ENCODE data around the gene GLCCI1. TPM values are rescaled to one million over a fixed set of nuclear protein-coding genes. Genes with fewer than 3 reads are reported as not detected.

The GLCCI1 gene
- total RNA-seq, 4 donors from 2014 or later = 15.6 to 24.0 (median 21.7) TPM

DNA sequence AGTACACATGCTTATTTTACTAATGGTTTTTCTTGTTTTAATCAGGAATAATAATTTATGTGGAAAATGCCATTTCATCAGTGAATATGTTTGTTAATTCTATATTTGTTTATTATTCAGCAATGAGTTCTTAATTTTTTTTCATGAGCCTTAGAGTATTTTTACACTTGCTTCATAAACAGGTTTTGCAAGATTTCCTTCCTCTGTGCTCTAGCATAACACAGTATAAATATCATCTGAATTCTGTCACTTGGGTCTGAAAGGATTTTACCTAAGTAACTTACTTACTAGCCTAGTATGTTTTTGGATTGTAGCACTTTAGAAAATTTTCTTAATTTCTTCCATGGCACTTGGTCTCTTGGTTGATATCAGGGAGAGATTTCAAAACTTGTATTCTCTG, 45.8 kb downstream of the GLCCI1 start:
- TF ChIP-seq, protein P1, sequence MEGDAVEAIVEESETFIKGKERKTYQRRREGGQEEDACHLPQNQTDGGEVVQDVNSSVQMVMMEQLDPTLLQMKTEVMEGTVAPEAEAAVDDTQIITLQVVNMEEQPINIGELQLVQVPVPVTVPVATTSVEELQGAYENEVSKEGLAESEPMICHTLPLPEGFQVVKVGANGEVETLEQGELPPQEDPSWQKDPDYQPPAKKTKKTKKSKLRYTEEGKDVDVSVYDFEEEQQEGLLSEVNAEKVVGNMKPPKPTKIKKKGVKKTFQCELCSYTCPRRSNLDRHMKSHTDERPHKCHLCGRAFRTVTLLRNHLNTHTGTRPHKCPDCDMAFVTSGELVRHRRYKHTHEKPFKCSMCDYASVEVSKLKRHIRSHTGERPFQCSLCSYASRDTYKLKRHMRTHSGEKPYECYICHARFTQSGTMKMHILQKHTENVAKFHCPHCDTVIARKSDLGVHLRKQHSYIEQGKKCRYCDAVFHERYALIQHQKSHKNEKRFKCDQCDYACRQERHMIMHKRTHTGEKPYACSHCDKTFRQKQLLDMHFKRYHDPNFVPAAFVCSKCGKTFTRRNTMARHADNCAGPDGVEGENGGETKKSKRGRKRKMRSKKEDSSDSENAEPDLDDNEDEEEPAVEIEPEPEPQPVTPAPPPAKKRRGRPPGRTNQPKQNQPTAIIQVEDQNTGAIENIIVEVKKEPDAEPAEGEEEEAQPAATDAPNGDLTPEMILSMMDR (IDR thresholded peaks at IDR 0.05; ENCODE audit: low read depth) = no peak

DNA sequence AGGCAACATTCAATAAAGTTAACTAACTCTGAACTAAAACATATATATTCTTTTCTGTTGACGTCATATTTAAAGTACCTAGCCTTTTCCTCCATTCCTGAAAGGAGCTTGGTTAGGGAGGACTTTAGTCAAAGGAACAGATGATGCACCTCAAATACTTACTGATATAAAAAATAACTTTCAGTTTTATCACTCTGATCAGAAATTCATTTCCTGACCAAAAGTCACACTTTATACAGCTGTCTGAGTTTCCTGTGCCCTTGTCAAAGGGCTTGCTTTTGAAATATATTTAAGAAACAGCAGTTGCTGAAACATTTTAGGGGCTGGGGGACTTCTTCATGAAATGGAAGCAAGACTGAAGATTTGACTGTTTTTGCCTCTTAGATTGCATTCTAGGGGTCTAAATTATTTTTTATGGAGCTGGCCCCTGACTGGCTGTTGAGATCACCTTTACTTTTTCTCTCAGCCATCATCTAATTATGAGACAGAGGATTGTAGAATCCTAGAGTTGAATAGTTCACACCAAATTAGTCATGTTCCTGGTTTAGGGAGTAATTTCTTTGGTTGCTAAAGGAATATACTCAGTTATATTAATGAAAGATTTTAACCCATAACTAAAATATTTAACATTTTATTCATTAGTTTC, 46.6 kb downstream of the GLCCI1 start:
- TF ChIP-seq, protein P1 (IDR thresholded peaks at IDR 0.05; ENCODE audit: low read depth) = no peak

DNA sequence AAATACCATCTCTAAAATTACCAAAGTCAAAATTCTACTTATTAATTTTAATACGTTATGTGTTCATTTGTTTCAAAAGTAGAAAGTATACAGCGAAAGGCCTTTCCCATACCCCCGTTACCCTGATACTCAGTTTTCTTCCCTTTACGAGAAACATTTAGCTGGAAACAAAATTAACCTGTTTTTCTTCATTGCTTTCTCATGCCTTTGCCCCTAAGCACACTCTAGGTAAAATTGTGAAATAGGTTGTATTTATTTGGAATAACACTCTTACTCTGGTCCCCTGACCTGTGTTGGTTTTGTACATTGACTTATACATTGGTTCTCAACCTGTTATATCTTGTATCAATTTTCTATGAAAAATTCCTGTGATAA, 47.1 kb downstream of the GLCCI1 start:
- TF ChIP-seq, protein P1 (IDR thresholded peaks at IDR 0.05; ENCODE audit: low read depth) = no peak

DNA sequence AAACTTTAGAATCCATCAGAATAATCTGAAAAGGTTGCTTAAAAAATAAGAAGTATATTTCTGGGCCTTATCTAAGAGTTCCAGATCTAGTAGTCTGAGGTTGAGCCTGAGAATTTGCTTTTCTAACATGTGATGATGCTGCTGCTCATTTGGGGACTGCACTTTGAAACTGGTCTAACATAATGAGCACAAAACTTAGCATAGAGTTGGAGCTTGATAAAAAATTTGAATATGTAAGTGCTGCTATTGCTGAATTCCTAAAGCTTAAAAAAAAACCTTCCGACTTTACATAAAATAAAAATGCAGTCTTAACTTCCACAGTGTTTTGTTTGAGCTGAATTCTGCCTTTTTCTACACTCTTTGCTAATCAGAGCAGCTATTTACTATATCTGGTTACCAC, 48.8 kb downstream of the GLCCI1 start:
- TF ChIP-seq, protein P1 (IDR thresholded peaks at IDR 0.05; ENCODE audit: low read depth) = no peak

DNA sequence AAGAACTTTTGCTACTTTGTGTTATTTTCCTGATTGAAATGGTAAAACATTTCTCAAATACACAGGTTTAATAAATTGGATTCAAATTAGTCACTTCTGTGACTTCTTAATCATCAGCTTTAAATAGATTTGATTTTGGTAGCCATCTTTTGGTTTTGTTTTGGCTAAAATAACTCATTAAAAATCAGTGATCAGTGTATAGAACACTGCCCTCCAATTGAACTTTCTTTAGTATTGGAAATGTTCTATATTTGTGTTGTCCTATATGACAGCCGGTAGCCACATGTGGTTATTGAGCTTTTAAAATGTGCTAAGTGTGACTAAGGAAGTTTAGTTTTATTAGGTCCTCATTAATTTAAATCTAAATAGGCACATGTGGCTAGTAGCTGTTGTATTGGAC, 50.4 kb downstream of the GLCCI1 start:
- TF ChIP-seq, protein P1 (IDR thresholded peaks at IDR 0.05; ENCODE audit: low read depth) = no peak

DNA sequence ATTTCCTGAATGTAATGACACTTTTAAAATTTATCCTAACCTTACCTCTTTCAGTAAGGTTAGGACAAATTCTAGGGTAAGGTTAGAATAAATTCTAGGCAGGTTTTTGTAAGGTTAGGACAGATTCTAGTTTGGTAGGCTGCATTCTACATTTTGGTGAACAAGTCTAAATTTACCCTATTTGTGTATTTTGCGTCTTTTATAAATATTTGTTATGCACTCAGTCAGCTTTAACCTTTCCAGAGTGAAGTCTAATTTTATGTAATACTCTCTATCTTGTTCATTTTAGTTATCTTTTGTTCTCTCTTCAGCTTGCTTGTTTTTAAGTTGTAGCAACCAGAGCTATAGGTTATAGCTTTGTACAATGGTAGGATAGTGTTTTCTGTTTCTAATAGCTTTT, 54.0 kb downstream of the GLCCI1 start:
- TF ChIP-seq, protein P1 (IDR thresholded peaks at IDR 0.05; ENCODE audit: low read depth) = no peak

DNA sequence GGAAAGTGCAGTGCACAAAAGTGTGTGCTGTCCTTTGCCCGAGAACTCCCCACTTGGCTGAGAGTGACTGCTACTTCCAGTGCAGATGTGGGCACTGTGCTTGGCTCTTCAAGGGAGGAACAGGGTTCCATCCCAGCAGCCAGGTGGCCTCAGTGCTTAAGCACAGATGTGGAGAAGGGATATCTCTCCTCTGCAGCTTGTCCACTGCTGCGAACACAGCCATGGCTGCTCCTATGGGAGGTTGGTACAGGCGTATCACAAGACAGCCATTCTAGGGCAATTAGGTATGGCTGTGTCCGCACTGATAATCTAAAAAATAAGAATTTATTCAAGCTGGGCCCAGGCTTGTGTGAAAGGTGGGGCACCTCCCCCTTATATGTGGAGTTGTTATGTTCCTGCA, 66.6 kb downstream of the GLCCI1 start:
- TF ChIP-seq, protein P1 (IDR thresholded peaks at IDR 0.05; ENCODE audit: low read depth) = no peak

Data from subcutaneous adipose tissue (tissue), 4 donors.